ENCODE results near the gene GGT5.

The GGT5 gene

DNA sequence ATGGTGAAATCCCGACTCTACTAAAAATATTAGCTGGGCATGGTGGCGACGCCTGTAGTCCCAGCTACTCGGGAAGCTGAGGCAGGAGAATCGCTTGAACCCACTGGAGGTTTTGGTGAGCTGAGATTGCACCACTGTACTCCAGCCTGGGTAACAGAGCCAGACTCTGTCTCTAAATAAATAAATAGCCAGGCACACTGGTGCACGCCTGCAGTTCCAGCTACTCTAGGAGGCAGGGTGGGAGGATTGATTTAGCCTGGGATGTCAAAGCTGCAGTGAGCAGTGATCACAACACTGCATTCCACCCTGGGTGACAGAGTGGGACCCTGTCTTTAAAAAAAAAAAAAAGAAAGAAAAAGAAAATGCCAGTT lies 46.2 kb downstream of the GGT5 start:
- TF ChIP-seq, protein P1, sequence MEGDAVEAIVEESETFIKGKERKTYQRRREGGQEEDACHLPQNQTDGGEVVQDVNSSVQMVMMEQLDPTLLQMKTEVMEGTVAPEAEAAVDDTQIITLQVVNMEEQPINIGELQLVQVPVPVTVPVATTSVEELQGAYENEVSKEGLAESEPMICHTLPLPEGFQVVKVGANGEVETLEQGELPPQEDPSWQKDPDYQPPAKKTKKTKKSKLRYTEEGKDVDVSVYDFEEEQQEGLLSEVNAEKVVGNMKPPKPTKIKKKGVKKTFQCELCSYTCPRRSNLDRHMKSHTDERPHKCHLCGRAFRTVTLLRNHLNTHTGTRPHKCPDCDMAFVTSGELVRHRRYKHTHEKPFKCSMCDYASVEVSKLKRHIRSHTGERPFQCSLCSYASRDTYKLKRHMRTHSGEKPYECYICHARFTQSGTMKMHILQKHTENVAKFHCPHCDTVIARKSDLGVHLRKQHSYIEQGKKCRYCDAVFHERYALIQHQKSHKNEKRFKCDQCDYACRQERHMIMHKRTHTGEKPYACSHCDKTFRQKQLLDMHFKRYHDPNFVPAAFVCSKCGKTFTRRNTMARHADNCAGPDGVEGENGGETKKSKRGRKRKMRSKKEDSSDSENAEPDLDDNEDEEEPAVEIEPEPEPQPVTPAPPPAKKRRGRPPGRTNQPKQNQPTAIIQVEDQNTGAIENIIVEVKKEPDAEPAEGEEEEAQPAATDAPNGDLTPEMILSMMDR (IDR thresholded peaks at IDR 0.05; ENCODE audit: low read depth, low read length) = no peak
- no peak overlapping the region for H3K4me3 ChIP-seq (ENCODE audit: low read depth, low read length)
- no peak for DNase-seq (ENCODE audit: low read depth, low spot score)
- in situ Hi-C loops (cut with HindIII; ENCODE audit: low sequenced_read_pairs) = no loop called here

DNA sequence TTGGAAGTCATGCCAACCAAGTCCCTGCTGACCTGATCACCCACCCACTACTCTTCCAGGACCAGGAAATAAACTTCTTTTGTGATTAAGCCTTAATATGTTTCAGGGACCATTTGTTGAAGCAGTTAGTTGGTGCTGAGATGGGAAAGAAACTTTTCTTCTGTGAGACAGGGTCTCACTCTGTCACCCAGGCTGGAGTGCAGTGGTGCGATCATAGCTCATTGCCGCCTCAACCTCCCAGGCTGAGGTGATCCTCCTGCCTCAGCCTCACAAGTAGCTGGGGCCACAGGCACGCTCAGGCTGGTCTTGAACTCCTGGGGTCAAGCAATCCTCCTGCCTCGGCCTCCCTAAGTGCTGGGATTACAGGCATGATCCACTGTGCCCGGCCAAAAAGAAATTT lies 53.0 kb downstream of the GGT5 start:
- DNase-seq (ENCODE audit: low read depth, low spot score) = no peak
- in situ Hi-C loops (cut with HindIII; ENCODE audit: low sequenced_read_pairs) = no loop called here
- H3K4me3 ChIP-seq (ENCODE audit: low read depth, low read length) = no peak overlapping the region
- TF ChIP-seq, protein P1 (IDR thresholded peaks at IDR 0.05; ENCODE audit: low read depth, low read length) = no peak

DNA sequence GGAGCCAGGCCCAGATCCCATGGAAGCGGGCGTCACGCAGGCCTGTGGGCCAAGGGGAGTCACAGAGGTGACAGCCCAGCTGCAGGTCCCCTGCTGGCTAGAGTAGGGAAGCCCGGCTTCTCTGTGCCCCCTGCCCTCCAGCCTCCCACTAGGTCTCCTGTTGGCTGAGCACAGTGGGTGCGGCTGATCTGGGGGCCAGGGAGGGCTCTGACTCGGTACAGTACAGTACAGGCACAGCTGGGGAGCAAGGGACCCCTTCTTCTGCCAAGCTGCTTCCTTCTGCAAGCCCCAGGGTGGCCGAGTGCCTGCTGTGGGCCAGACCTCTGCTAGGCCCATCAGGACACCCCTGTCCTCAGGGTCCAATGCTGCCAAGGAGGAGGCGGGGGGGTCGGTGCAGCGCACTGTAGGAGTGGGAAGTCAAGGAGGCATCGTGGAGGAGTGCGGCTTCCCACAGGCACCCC lies 53.5 kb downstream of the GGT5 start:
- DNase-seq (ENCODE audit: low read depth, low spot score) = no peak
- in situ Hi-C loops (cut with HindIII; ENCODE audit: low sequenced_read_pairs) = no loop called here
- TF ChIP-seq, protein P1 (IDR thresholded peaks at IDR 0.05; ENCODE audit: low read depth, low read length) = peak; percentile 4
- H3K4me3 ChIP-seq (ENCODE audit: low read depth, low read length) = no peak overlapping the region

DNA sequence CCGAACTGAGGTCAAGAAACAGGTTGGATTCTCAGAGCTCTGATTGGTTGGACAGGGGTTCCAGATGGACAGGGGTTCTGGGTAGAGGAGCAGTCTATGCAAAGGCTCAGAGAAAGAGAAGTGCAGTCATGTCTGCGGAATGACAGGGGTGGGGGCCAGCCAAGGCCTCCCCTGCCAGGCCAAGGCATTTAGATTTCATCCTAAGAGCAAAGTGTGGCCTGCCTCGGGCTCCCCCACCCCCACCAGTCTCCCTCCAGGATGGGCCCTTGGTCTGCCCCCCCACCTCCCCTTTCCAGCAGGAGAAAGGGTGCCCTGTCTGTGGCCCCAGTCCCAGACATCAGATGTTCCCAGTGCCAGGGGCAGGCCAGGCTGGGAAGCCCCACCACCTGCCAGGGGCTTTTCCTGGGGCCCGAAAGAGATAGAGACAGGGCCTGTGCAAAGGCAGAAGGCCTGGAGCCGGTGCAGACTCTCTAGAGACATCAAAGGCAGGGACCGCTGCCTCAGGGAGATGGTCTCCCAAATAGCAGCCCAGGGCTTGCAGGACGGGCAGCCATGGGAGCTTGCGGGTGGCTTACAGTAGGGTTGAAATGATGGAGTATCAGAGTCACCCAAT lies 54.2 kb downstream of the GGT5 start:
- TF ChIP-seq, protein P1 (IDR thresholded peaks at IDR 0.05; ENCODE audit: low read depth, low read length) = no peak
- DNase-seq (ENCODE audit: low read depth, low spot score) = no peak
- in situ Hi-C loops (cut with HindIII; ENCODE audit: low sequenced_read_pairs) = no loop called here
- no peak overlapping the region for H3K4me3 ChIP-seq (ENCODE audit: low read depth, low read length)

DNA sequence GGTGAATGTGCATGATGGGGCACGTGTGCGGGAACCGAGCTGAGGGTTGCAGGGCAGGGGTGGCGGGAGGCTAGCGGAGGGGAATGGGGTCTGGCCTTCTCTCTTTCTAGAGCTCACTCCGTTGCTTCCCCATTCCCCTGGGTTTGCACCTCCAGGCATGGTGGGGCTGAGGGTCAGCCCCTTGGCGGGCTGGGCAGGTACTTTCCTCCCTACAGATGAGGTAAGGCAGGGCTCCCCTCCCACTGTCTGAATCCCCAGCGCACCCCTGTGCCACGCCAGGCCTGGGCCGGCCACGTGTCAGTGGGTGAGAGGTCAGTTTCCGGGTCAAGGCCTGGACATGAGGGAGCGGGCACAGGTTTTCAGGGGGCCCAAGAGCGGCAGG lies 54.7 kb downstream of the GGT5 start:
- DNase-seq (ENCODE audit: low read depth, low spot score) = no peak
- no peak overlapping the region for H3K4me3 ChIP-seq (ENCODE audit: low read depth, low read length)
- TF ChIP-seq, protein P1 (IDR thresholded peaks at IDR 0.05; ENCODE audit: low read depth, low read length) = no peak
- in situ Hi-C loops (cut with HindIII; ENCODE audit: low sequenced_read_pairs) = no loop called here

DNA sequence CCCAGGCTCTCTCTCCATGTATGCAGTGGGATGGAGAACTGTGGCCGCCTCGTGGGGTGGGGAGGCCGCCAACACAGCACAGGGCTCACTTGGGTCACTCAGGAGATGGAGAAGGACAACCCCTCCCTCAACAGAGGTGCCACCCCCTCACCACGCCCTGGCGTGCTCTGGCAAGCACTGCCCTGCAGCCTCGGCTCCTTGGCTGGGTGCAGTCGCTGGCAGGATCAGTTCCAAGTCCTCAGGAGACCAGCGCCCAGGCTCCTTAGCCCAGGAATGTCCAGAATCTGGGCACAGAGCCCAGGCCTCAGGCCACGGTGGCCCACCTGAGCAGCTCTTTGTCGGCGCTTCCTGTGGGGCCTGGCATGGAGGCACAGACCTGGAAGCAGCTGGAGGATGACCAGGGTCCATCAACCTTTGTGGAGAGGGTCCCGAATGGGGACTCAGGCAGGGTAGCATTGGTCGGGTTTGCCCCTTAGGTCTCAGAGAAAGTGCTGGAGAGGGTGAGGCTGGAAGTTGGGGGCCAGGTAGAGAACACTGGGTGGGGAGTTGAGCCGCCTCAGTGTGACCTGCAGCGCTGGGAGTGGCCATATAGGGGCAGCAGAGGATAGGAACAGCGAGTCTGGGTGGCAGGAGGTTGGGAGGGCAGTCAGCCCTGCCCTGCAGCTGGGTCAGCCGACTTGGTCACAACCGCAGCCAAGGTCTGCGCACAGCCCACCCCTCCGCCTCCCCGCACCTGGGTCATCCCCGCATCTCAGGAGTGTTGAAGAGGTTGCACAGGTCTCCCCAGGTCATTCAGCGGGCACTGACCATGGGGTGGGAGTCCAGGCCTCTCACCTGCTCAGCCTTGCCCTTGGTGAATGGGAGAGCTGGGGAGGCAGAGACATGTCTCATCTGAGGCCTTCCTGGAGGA lies 55.4 kb downstream of the GGT5 start:
- H3K4me3 ChIP-seq (ENCODE audit: low read depth, low read length) = no peak overlapping the region
- peak; percentile 50 for DNase-seq (ENCODE audit: low read depth, low spot score)
- TF ChIP-seq, protein P1 (IDR thresholded peaks at IDR 0.05; ENCODE audit: low read depth, low read length) = peak; percentile 94
- in situ Hi-C loops (cut with HindIII; ENCODE audit: low sequenced_read_pairs) = no loop called here

All from astrocyte of the spinal cord (primary cell).